Ovary (tissue), 9 donors: ENCODE results near the gene MAP2K6. TPM values are rescaled to one million over a fixed set of nuclear protein-coding genes. Genes with fewer than 3 reads are reported as not detected.

ENCODE experiments used
- DNase-seq, 5 donors: peaks; one replicate each; pipeline ENCODE4 v3.0.0-alpha.2; 2019 to 2020
- H3K27ac ChIP-seq, 2 donors: fragments of 200-600 bp; one replicate each; pipeline versions ENCODE4 v1.5.1 to v1.8.0; 2019 to 2022
- H3K27me3 ChIP-seq: fragments of 200-600 bp; one replicate; pipeline ENCODE4 v1.8.0; 2022
- H3K36me3 ChIP-seq: fragments of 200-600 bp; sonication (generic); one replicate; pipeline ENCODE4 v1.5.1; 2019
- H3K4me1 ChIP-seq: one replicate; pipeline ENCODE4 v1.8.1; 2013; ENCODE audit warnings: mild to moderate bottlenecking, moderate library complexity; ENCODE audit not compliant: insufficient read depth
- H3K4me3 ChIP-seq: fragments of 200-600 bp; sonication (generic); one replicate; pipeline ENCODE4 v1.5.1; 2017
- H3K9me3 ChIP-seq, 2 donors: fragments of 200-600 bp in 1 of 2; sonication (generic) in 1 of 2; one replicate each; pipeline versions ENCODE4 v1.5.1 to v1.8.1; 2013 to 2019; ENCODE audit warnings: mild to moderate bottlenecking in 1 of 2, moderate library complexity in 1 of 2
- CTCF ChIP-seq, 3 donors: fragments of 450-650 bp in 2 of 3; fragments of 200-600 bp in 1 of 3; IDR thresholded peaks; one replicate each; pipeline versions ENCODE4 v1.5.1 to v1.8.0; 2016 to 2022; ENCODE audit warnings: antibody characterized with exemption in 3 of 3, mild to moderate bottlenecking in 1 of 3
- EP300 ChIP-seq: sonication (generic); formaldehyde crosslinking; IDR thresholded peaks from one replicate; pipeline ENCODE4 v1.6.1; 2017; ENCODE audit warnings: antibody characterized with exemption
- POLR2A ChIP-seq: fragments of 450-650 bp; IDR thresholded peaks from one replicate; pipeline ENCODE4 v1.6.1; 2017; ENCODE audit warnings: antibody characterized with exemption, mild to moderate bottlenecking, moderate library complexity
- WGBS, 3 donors: extraction: QIAGEN DNeasy Blood & Tissue Kit in 1 of 3; methylation state at CpG; one replicate each; pipeline versions ENCODE4 v1.1.5 to v1.1.7; 2013 to 2017; 5-methylcytosine and 5-hydroxymethylcytosine counted together
- intact Hi-C, 4 donors: fragments of 100-400 bp; cut with DNase I; formaldehyde crosslinking; loops; one replicate each; pipeline versions ENCODE4 v1.11.0 to v1.15.1; 2022 to 2023
- polyA plus RNA-seq, 2 donors: library from polyadenylated mRNA; stranded (reverse); fragments of 200-250 nt in 1 of 2; fragments of 350-450 nt in 1 of 2; fragmentation: Illumina TruSeq in 1 of 2; extraction: RNeasy Lipid Tissue Mini Kit (QIAGEN cat#74804) in 1 of 2; gene quantifications; one replicate each; pipeline ENCODE4 v1.2.3, GENCODE V29; 2013 to 2014
- total RNA-seq, 7 donors: library from RNA; depleted of rRNA in 2 of 7; stranded (reverse); fragments of >200 nt in 2 of 7; fragmentation: NEBNext Ultra II Directional in 3 of 7; extraction: Animal tissue kit (Norgen Biotek cat#: 25700) in 3 of 7; gene quantifications; one replicate each; pipeline versions ENCODE4 v1.1.0 to v1.2.4, GENCODE V29; 2016 to 2023
- donor health status: DM: no; HTN: no; CAD: no; lungs with moderate emphysema.
- donor health status: DM: no; HTN: no; CAD: no.
- donor health status: Bipolar disorder and iron deficiency.
- donor health status: DM: yes; HTN: yes; CAD: no.
- donor health status: DM: no; HTN: no; CAD: no.
- donor health status: DM: yes; HTN: yes; CAD: no.

MAP2K6 gene
- total and polyA plus RNA-seq, 9 donors = 1.0 to 8.4 (median 3.5) TPM

DNA sequence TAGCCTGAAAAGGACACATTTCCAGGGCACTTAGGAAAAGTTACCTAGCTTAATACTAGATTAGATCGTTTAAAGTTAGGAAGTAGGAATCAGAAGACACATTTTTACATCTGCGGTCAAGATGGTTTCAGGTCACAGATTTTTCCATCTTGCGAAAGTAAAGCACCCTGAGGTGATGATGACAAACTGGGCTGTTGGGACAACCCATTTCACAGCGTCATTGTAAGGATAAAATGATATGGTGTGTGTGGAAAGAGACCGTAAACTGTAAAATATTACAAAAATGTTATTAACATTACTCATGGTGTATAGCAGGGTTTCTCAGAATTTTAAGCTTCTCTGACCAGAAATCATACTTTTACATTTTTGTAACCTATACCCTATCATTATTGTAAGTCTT is 10.1 kb upstream of the MAP2K6 start:
- no peaks in the 10 kb centered on the region for H3K4me1 ChIP-seq
- DNase-seq = no peak
- no peak for TF ChIP-seq POLR2A
- H3K4me3 ChIP-seq = no peak overlapping the region
- H3K27me3 ChIP-seq = no peaks in the 10 kb centered on the region
- no peak overlapping the region for H3K27ac ChIP-seq
- intact Hi-C loops = no loop called here
- H3K36me3 ChIP-seq = no peaks in the 10 kb centered on the region
- no peaks in the 10 kb centered on the region for H3K9me3 ChIP-seq
- 86 to 93% (median 93%) methylated on average over 5 of the region's 5 CpGs for WGBS, 3 donors

- intact Hi-C loops = no loop called here
- Histone ChIP-seq H3K27ac (no peak overlapping the region), H3K4me1 (no peaks in the 10 kb centered on the region), H3K9me3 (no peaks in the 10 kb centered on the region), H3K4me3 (no peak overlapping the region), H3K36me3 (no peaks in the 10 kb centered on the region), H3K27me3 (no peaks in the 10 kb centered on the region)
- 90 to 91% (median 90%) methylated on average over 5 of the region's 5 CpGs for WGBS, 3 donors
- DNase-seq = no peak
- TF ChIP-seq EP300 (no peak), POLR2A (no peak), CTCF (IDR thresholded peaks at IDR 0.05) (no peak)
Observed at GRCh38 chr17:69405096-69405495, 9.4 kb upstream of the MAP2K6 start.

DNA sequence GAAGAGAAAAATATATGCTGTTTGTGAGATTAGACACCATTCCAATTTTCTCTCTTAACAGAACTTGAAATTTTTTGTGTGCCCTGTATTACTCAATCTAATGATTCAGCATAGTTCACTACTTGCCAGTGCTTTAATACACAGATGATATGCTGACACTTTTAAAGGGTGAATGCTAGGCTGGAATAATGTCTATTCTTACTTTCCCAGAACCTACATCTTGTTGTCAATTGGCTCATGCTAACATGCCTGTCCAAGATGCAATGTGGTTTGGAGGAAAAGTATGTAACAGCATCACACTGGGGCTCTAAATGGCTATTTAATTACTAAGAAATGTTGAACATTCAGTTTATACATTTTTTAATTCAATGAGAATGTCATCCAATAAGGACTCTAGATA is 7.6 kb upstream of the MAP2K6 start:
- H3K4me3 ChIP-seq = no peak overlapping the region
- no peaks in the 10 kb centered on the region for H3K36me3 ChIP-seq
- no peak overlapping the region for H3K27ac ChIP-seq
- TF ChIP-seq EP300 (no peak), POLR2A (no peak), CTCF (IDR thresholded peaks at IDR 0.05) (no peak)
- DNase-seq = no peak
- H3K9me3 ChIP-seq = no peaks in the 10 kb centered on the region
- intact Hi-C loops = no loop called here
- H3K27me3 ChIP-seq = no peaks in the 10 kb centered on the region
- no peaks in the 10 kb centered on the region for H3K4me1 ChIP-seq

GRCh38 chr17:69407759-69408158 is 6.7 kb upstream of the MAP2K6 start:
- Histone ChIP-seq H3K4me3 (no peak overlapping the region), H3K9me3 (no peaks in the 10 kb centered on the region), H3K27ac (no peak overlapping the region), H3K27me3 (no peaks in the 10 kb centered on the region), H3K36me3 (no peaks in the 10 kb centered on the region), H3K4me1 (no peaks in the 10 kb centered on the region)
- no peak for DNase-seq
- intact Hi-C loops = no loop called here
- no peak for TF ChIP-seq CTCF (IDR thresholded peaks at IDR 0.05)
- TF ChIP-seq POLR2A = no peak
- TF ChIP-seq EP300 = no peak
- WGBS, 3 donors = 96 to 98% (median 98%) methylated on average over 1 of the region's 1 CpG

DNA sequence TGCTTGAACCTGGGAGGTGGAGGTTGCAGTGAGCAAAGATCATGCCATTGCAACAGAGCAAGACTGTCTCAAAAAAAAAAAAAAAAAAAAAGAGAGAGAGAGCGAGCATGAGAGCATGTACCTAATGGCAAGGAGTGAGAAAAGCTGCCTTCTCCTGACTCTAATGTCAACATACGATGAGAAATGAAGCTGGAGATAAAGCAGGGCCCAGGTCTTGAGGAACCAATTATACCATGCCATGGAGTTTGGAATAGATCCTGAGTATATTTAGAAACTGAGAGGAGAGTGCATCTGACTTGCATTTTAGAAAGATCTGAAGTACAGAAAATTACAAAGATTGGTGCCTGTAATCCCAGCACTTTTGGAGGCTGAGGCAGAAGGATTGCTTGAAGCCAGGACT is 3.8 kb upstream of the MAP2K6 start:
- Histone ChIP-seq H3K4me3 (no peak overlapping the region), H3K27me3 (no peaks in the 10 kb centered on the region), H3K27ac (no peak overlapping the region), H3K9me3 (no peaks in the 10 kb centered on the region), H3K4me1 (no peaks in the 10 kb centered on the region), H3K36me3 (no peaks in the 10 kb centered on the region)
- no peak for DNase-seq
- intact Hi-C loops = no loop called here
- TF ChIP-seq EP300 (no peak), CTCF (IDR thresholded peaks at IDR 0.05) (no peak), POLR2A (no peak)
- 93 to 95% (median 94%) methylated on average over 2 of the region's 2 CpGs for WGBS, 3 donors
